Measurements from ENCODE around the gene FGA.
"Not testable (repeated sequence)": the region's sequence is repeated elsewhere in the genome, so short reads cannot be mapped to it uniquely, and the experiment has no call there.

The FGA gene

GRCh38 chr4:154606728-154607723 lies 16.5 kb upstream of the FGA start:
- DNase-seq, result no peak

DNA sequence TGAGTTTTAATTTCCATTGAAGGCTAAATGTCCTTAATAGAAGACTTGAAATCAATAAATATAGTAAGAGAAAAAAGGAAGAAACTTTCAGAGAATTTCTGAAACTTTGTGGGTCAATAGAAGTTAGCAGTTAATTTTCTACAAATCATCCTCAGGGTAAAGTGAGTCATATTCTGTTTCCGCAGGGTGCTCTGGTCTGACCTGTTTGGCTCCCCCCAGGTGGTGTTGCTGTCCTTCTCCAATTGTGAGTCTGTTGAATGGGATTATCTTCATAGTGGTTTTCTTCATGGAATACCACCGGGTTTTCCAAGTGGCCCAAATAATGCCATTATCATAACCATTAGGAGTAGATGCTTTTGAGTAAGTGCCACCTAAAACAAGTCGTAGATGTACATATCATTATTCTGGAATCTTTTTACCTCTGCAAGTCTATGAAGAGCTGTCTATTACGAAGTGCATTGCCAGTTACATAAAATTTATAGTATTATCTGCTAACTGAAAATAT lies 14.2 kb upstream of the FGA start:
- DNase-seq, result no peak

DNA sequence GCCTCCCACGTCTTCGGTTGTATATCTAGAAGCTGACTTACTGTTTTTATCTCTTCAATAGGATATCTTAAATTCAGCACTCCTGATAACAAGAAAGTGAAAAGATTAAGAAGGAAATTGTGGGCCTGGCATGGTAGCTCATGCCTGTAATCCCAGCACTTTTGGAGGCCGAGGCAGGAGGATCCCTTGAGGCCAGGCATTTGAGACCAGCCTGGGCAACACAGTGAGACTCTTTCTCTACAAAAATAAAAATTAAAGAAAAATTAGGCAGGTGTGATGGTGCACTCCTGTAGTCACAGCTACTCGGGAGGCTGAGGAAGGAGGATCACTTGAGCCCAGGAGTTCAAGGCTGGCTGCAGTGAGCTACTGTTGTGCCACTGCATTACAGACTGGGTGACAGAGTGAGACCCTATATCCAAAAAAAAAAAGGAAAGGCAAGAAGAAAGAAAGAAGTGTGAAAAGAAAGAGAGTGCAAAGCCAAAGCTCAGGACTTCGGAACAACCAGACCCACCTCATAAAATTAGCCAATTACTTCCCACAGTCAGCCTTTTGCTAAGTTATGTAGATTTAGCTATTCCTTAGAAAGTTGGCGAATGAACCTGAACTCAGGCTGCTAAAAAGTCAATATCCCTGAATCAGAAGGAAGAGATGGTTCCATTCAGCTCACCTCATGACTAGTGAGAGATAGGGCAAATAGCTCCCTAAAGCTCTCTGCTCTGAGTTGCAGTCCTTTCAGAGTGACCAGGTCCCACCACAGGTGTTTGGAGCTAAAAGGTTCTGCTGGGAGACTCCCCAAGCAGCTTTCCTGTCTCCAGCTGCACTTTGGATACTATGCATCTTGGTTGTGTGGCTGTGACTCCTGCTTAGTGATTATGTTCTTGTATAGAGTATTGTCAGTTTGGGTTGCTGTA lies 12.7 kb upstream of the FGA start:
- no peak for DNase-seq

GRCh38 chr4:154602404-154603020 lies 12.0 kb upstream of the FGA start:
- DNase-seq, result no peak

DNA sequence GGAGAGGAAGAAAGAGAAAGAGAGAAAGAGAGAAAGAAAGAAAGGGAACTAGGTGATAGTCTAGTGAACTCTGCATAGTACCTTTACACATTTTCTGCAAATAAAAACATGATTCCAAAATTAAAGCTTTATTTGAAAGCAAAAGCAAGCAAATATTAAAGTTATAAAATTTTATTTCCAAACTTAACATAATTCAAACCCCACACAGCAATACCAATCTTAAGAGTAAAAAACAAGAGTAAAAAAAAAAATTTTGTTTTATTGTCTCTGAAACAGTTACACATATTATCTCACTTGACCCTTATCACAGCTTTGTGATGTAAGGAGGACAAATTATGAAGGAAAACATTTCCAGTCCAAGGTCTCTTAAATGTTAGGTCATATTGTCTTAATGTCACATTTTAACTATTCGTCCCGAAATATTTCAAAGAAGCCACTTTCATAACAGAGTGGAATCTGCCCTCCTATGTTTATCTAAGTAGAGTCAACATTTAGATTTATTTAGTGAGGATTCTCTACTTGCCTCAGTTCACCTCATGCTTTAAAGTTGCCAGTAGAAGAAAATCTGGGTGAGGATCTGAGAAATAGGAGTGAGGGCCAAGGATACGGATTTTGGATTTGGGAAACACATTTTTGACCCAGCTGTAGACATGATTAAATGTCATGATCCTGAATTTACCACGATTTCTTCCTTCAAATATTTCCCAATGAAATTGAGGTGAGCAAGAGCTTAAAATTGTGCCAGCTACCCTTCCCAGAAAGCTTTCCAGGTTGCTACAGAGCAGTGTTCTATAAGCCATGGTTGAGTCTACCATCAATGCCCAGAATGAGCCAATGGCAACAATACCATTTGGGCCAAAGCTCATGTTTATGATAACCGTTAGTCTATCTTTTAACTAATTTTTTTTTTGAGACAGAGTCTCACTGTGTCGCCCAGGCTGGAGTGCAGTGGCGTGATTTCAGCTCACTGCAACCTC lies 7.5 kb upstream of the FGA start:
- DNase-seq, result no peak

DNA sequence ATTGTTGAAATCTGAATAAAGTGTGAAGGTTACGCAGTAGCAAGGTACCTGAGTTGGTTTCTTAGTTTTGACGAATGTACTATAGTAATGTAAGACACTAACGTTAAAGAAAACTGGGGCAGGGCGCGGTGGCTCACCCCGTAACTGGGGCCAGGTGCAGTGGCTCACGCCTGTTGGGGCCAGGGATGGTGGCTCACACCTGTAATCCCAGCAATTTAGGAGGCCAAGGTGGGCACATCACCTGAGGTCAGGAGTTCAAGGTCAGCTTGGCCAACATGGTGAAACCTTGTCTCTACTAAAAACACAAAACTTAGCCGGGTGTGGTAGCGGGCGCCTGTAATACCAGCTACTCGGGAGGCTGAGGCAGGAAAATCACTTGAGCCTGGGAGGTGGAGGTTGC lies 6.7 kb upstream of the FGA start:
- not testable (repeated sequence) for DNase-seq

- no peak for DNase-seq
Measured at GRCh38 chr4:154595807-154596206, 5.3 kb upstream of the FGA start.

GRCh38 chr4:154594343-154594742 lies 3.8 kb upstream of the FGA start:
- not testable (repeated sequence) for DNase-seq

DNA sequence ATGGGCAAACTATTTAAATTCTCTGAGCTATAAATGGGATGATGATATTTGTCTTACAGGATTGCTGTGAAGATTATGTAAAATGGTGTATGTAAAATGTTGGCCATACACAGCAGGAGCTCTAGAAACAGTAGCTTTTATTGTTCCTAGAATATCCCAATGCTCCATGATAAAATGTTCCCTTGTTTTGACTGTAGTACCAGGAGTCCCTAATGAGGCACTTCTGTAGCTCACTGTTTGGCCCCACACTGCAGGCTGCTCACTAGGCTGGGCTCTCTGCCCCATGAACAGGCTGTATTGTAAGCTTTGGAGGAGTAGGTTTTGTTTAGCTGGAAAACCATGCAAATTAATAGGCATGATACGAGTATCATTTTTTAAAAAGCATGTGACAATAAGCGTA lies 3.3 kb upstream of the FGA start:
- no peak for DNase-seq

DNA sequence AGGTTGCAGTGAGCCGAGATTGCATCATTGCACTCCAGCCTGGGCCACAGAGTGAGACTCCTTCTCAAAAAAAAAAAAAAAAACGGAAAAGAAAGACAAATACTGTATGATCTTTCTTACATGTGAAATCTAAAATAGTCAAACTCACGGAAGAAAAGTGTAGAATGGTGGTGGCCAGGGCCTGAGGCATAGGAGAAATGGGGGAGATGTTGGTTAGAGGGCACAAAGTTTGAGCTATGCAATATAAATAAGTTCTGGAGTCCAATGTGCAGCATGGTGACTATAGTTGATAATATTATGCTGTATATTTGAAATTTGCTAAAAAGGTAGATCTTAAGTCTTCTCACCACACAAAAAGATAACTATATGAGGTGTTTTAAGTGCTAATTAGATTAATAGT lies 1.3 kb upstream of the FGA start:
- DNase-seq, result no peak

- no peak for DNase-seq
Measured at GRCh38 chr4:154589296-154590197, 995 bp downstream of the FGA start.

GRCh38 chr4:154588198-154588597 lies 2.3 kb downstream of the FGA start:
- no peak for DNase-seq

- DNase-seq, result no peak
Measured at GRCh38 chr4:154586296-154587033, 4.1 kb downstream of the FGA start.

GRCh38 chr4:154585369-154586018 lies 5.0 kb downstream of the FGA start:
- no peak for DNase-seq

GRCh38 chr4:154584259-154584658 lies 6.3 kb downstream of the FGA start:
- no peak for DNase-seq

- DNase-seq, result no peak
Measured at GRCh38 chr4:154583677-154584076, 6.9 kb downstream of the FGA start.

DNA sequence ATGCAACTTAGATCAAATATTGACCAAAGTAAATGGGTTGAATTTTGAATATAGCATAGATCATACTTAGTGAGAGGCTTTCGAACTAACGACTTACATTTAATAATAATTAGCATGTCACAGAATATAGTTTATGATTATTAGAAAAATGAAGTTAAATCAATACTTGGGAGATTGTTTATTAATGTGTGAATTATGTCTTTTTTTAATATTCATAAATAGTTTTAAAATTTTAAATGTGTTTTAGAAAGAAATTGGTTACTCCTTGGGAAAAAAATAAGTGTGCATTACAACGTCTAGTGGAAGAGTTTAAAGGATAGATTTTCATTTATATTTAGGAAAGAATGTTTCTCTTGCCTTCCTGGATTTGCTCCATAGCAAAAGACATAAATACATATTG lies 7.3 kb downstream of the FGA start:
- no peak for DNase-seq

- DNase-seq, result no peak
Measured at GRCh38 chr4:154582723-154583122, 7.8 kb downstream of the FGA start.

DNA sequence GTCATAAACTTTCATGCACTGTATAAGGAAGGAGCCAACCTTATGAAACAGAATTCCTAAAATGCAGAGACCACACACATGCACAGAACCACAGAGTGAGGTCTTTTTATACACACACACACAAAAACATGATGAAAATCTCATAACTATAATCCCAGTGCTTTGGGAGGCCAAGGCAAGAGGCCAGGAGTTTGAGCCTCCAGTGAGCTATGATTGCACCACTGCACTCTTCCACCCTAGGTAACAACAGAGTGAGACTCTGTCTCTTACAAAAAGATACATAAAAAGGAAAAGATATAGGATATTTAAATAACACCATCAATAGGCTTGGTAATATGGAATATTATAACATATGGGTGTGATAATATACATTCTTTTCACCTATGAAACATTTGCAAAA lies 10.6 kb downstream of the FGA start:
- DNase-seq, result no peak

Data from right hindlimb (tissue), 1 donor.